Fibroblast of lung (primary cell): ENCODE data around the gene BAX.

Source experiments
- EZH2 ChIP-seq: IDR thresholded peaks from 2 replicates; pipeline ENCODE4 v1.5.1; 2012; ENCODE audit warnings: low read length, control low read depth, mild to moderate bottlenecking; ENCODE audit errors: missing control alignments
- TF ChIP-seq, protein P1 (sequence below), 2 donors: IDR thresholded peaks in 1 of 2; conservative IDR thresholded peaks in 1 of 2; 1 replicate in 1 of 2; 2 replicates in 1 of 2; pipeline ENCODE4 v1.5.1; 2011 to 2012; ENCODE audit warnings: low read length in 2 of 2, control low read depth in 1 of 2, inconsistent platforms in 1 of 2, low read depth in 1 of 2, mild to moderate bottlenecking in 1 of 2

DNA sequence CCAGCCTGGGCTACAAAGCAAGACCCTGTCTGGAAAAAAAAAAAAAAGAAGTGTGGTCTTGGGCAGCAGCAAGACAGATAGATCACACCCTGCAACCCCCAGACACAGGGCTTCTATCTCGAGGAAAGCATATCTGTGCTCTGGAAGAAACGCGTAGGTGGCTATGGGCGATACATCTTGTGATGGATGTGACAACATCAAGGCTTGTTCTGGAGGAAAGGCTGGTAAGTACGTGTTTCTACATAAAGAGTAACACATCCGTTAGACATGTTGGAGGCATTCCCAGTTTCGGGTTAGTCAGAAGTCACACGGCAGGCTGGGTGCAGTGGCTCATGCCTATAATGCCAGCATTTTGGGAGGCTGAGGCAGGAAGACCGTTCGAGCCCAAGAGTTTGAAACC lies 27.8 kb upstream of the BAX start:
- TF ChIP-seq EZH2: no peak
- TF ChIP-seq, protein P1, sequence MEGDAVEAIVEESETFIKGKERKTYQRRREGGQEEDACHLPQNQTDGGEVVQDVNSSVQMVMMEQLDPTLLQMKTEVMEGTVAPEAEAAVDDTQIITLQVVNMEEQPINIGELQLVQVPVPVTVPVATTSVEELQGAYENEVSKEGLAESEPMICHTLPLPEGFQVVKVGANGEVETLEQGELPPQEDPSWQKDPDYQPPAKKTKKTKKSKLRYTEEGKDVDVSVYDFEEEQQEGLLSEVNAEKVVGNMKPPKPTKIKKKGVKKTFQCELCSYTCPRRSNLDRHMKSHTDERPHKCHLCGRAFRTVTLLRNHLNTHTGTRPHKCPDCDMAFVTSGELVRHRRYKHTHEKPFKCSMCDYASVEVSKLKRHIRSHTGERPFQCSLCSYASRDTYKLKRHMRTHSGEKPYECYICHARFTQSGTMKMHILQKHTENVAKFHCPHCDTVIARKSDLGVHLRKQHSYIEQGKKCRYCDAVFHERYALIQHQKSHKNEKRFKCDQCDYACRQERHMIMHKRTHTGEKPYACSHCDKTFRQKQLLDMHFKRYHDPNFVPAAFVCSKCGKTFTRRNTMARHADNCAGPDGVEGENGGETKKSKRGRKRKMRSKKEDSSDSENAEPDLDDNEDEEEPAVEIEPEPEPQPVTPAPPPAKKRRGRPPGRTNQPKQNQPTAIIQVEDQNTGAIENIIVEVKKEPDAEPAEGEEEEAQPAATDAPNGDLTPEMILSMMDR (conservative IDR thresholded peaks at IDR 0.05 in 1 of 2, IDR thresholded peaks at IDR 0.05 in 1 of 2; ENCODE audit: low read depth in 1 of 2, low read length in 2 of 2): no peak
